HG03135 (cell line): Measurements from ENCODE around the gene CMSS1.

ENCODE experiments used
- ATAC-seq: cut with Tn5 transposase; IDR thresholded peaks from one replicate; pipeline ENCODE4 v1.9.1; 2021; ENCODE audit warnings: mild to moderate bottlenecking, moderate library complexity; ENCODE audit not compliant: unreplicated experiment

CMSS1 gene

GRCh38 chr3:99873269-99874102, 55.8 kb downstream of the CMSS1 start:
- ATAC-seq: no peak

GRCh38 chr3:99874237-99875002, 56.8 kb downstream of the CMSS1 start:
- ATAC-seq: no peak

- peak; percentile 9 for ATAC-seq
These were observed 57.9 kb downstream of the CMSS1 start for GRCh38 chr3:99875581-99875928.

- peak; percentile 83 for ATAC-seq
These were observed 58.5 kb downstream of the CMSS1 start for GRCh38 chr3:99875929-99876841.

- no peak for ATAC-seq
These were observed 59.4 kb downstream of the CMSS1 start for GRCh38 chr3:99877031-99877579.

- peak; percentile 47 for ATAC-seq
These were observed 60.3 kb downstream of the CMSS1 start for GRCh38 chr3:99878005-99878404.

GRCh38 chr3:99879275-99879674, 61.6 kb downstream of the CMSS1 start:
- no peak for ATAC-seq

- ATAC-seq: no peak
These were observed 63.5 kb downstream of the CMSS1 start for GRCh38 chr3:99881121-99881524.

GRCh38 chr3:99882436-99883137, 64.9 kb downstream of the CMSS1 start:
- ATAC-seq: no peak

- ATAC-seq: no peak
These were observed 65.4 kb downstream of the CMSS1 start for GRCh38 chr3:99883138-99883461.

GRCh38 chr3:99883693-99884092, 66.0 kb downstream of the CMSS1 start:
- ATAC-seq: no peak

- ATAC-seq: no peak
These were observed 66.8 kb downstream of the CMSS1 start for GRCh38 chr3:99884484-99884883.

GRCh38 chr3:99885085-99885484, 67.4 kb downstream of the CMSS1 start:
- no peak for ATAC-seq

- ATAC-seq: no peak
These were observed 68.2 kb downstream of the CMSS1 start for GRCh38 chr3:99885851-99886250.

GRCh38 chr3:99891610-99892285, 74.1 kb downstream of the CMSS1 start:
- ATAC-seq: no peak

- no peak for ATAC-seq
These were observed 74.7 kb downstream of the CMSS1 start for GRCh38 chr3:99892332-99892731.

- ATAC-seq: no peak
These were observed 77.6 kb downstream of the CMSS1 start for GRCh38 chr3:99895131-99895696.

- ATAC-seq: no peak
These were observed 78.2 kb downstream of the CMSS1 start for GRCh38 chr3:99895703-99896441.

GRCh38 chr3:99896482-99896881, 78.8 kb downstream of the CMSS1 start:
- ATAC-seq: no peak
